OCI-LY1 (cell line): ENCODE measurements around the gene ITK.

Experiments
- H2AFZ ChIP-seq: fragments of 200-600 bp; sonication (generic), shearing (Covaris generic); 2 replicates; pipeline ENCODE4 v1.6.0; 2014; ENCODE audit warnings: antibody characterized with exemption, mild to moderate bottlenecking, low read length
- H3F3A ChIP-seq: fragments of 200-600 bp; sonication (generic), shearing (Covaris generic); 2 replicates; pipeline ENCODE4 v1.6.0; 2014; ENCODE audit warnings: mild to moderate bottlenecking, antibody characterized with exemption, low read length, moderate library complexity; ENCODE audit not compliant: insufficient read depth
- H3K27ac ChIP-seq: fragments of 200-600 bp; sonication (generic); 2 replicates; pipeline ENCODE4 v1.5.1; 2014; ENCODE audit warnings: low read length, mixed run types, mild to moderate bottlenecking, low read depth; ENCODE audit not compliant: poor library complexity, severe bottlenecking
- H3K27me3 ChIP-seq: fragments of 200-600 bp; sonication (generic); 2 replicates; pipeline ENCODE4 v1.6.0; 2014; ENCODE audit warnings: antibody characterized with exemption, mild to moderate bottlenecking, low read length, moderate library complexity; ENCODE audit not compliant: insufficient read depth
- H3K36me3 ChIP-seq: fragments of 200-600 bp; sonication (generic); 2 replicates; pipeline ENCODE4 v1.6.1; 2014; ENCODE audit warnings: mild to moderate bottlenecking, antibody characterized with exemption, low read length, moderate library complexity, mixed read lengths; ENCODE audit not compliant: insufficient read depth
- H3K4me1 ChIP-seq: fragments of 200-600 bp; sonication (generic); 2 replicates; pipeline ENCODE4 v1.5.1; 2014; ENCODE audit warnings: mild to moderate bottlenecking, low read length, moderate library complexity; ENCODE audit not compliant: insufficient read depth, severe bottlenecking
- H3K4me2 ChIP-seq: fragments of 200-600 bp; sonication (generic), shearing (Covaris generic); 2 replicates; pipeline ENCODE4 v1.6.1; 2014; ENCODE audit warnings: low read length
- H3K4me3 ChIP-seq: fragments of 200-600 bp; sonication (generic); 2 replicates; pipeline ENCODE4 v1.5.1; 2014; ENCODE audit warnings: low read length, low read depth, mild to moderate bottlenecking, mixed read lengths; ENCODE audit not compliant: poor library complexity, severe bottlenecking
- H3K79me2 ChIP-seq: fragments of 200-600 bp; shearing (Covaris generic); 2 replicates; pipeline ENCODE4 v1.6.1; 2016; ENCODE audit warnings: mixed run types, low read length, mixed read lengths; ENCODE audit not compliant: insufficient read depth
- H3K9ac ChIP-seq: fragments of 200-600 bp; sonication (generic), shearing (Covaris generic); 2 replicates; pipeline ENCODE4 v1.6.1; 2014; ENCODE audit warnings: mild to moderate bottlenecking, low read length, mixed read lengths
- H3K9me2 ChIP-seq: fragments of 200-600 bp; sonication (generic), shearing (Covaris generic); 2 replicates; pipeline ENCODE4 v1.6.1; 2014; ENCODE audit warnings: low read depth, mild to moderate bottlenecking, low read length, mixed read lengths
- H3K9me3 ChIP-seq: fragments of 200-600 bp; shearing (Covaris generic); 2 replicates; pipeline ENCODE4 v1.6.1; 2014; ENCODE audit warnings: low read length, mixed read lengths
- H4K20me1 ChIP-seq: fragments of 200-600 bp; sonication (generic), shearing (Covaris generic); 2 replicates; pipeline ENCODE4 v1.6.0; 2016; ENCODE audit warnings: mild to moderate bottlenecking, low read length; ENCODE audit not compliant: insufficient read depth
- CTCF ChIP-seq: fragments of 200-600 bp; sonication (generic), shearing (Covaris generic); IDR thresholded peaks from 2 replicates; pipeline ENCODE4 v1.5.1; 2017; ENCODE audit warnings: mild to moderate bottlenecking, antibody characterized with exemption, low read length, moderate library complexity, mixed read lengths
- EZH2 ChIP-seq: fragments of 200-600 bp; sonication (generic), shearing (Covaris generic); IDR thresholded peaks from 2 replicates; pipeline ENCODE4 v1.8.0; 2017; ENCODE audit warnings: borderline replicate concordance, mixed run types, mild to moderate bottlenecking, antibody characterized with exemption, low read length, moderate library complexity, mixed read lengths

ITK gene

DNA sequence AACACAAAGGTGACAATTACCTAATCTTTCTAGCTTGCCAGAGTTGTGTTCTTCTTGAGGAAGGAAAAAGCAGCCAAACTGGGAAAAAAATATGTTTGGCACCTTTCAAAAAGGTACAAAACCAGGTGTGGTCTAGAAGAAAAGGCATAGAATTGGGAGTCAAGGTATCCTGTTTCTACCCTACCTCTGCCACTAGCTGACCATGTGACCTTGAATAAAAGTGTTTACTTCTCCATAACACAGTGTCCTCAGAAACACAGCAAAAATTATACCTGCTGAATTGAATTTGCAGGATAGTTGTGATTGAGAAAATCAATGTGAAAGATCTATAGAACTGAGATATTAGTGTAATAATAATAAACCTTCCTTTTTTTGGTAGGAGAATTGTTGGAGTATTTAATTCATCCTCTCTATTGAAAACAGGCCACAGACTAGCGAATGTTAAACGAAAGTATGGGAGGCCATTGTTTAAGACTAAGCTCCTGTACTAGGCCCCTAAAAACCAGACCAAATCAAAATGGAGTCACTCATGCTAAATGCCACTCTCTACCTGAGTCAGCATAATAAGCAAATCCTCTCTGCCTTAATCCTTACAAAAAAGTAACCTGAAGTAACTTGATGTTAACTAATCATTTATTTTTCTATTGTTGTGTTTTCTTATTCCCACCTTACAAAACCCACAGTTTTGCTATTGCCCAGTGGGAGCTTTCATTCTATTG, 97.8 kb downstream of the ITK start:
- peaks cover 38% of the 10 kb centered on the region for H3K36me3 ChIP-seq
- H3K4me1 ChIP-seq: peaks cover 63% of the 10 kb centered on the region
- TF ChIP-seq CTCF (no peak), EZH2 (no peak)
- H3K9me3 ChIP-seq: 0 out of 2 replicates have a peak, but pooled peaks cover 5% of the 10 kb centered on the region
- no peaks in the 10 kb centered on the region for H3K27me3 ChIP-seq
- H4K20me1 ChIP-seq: no peaks in the 10 kb centered on the region
- no peak overlapping the region for H2AFZ ChIP-seq
- no peak overlapping the region for H3K4me3 ChIP-seq
- H3K9ac ChIP-seq: no peak overlapping the region
- no peak overlapping the region for H3K27ac ChIP-seq
- H3K9me2 ChIP-seq: no peaks in the 10 kb centered on the region
- H3K79me2 ChIP-seq: peaks cover 96% of the 10 kb centered on the region
- peaks cover 11% of the 10 kb centered on the region for H3F3A ChIP-seq
- no peak overlapping the region for H3K4me2 ChIP-seq

- Histone ChIP-seq H3F3A (peaks cover 11% of the 10 kb centered on the region), H2AFZ (no peak overlapping the region), H3K27me3 (no peaks in the 10 kb centered on the region), H3K9me2 (no peaks in the 10 kb centered on the region), H3K79me2 (peaks cover 96% of the 10 kb centered on the region), H3K4me1 (peaks cover 72% of the 10 kb centered on the region), H3K9me3 (no peaks in the 10 kb centered on the region), H4K20me1 (no peaks in the 10 kb centered on the region), H3K4me3 (no peak overlapping the region), H3K27ac (no peak overlapping the region), H3K36me3 (peaks cover 30% of the 10 kb centered on the region), H3K9ac (no peak overlapping the region), H3K4me2 (no peak overlapping the region)
- TF ChIP-seq CTCF: no peak
- no peak for TF ChIP-seq EZH2
Measured at GRCh38 chr5:157279605-157280239, 99.1 kb downstream of the ITK start.

DNA sequence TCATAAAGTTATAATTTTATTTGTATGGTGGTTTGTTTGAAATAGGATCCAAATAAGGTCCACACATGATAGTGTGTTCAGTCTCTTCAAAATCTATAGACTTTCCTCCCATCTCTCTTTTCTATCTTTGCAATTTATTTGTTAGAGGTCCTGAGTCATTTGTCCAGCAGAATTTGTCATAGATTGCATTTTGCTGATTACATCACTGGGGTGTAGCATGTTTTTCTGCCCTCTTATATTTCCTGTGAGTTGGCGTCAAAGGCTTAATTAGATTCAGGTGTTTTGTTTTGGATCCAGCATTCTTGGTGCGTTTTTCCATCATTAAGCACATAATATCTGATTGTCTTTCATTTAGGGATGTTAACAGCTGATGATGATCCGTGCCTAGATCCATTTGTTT, 100.3 kb downstream of the ITK start:
- Histone ChIP-seq H3K4me1 (peaks cover 64% of the 10 kb centered on the region), H3K9me2 (no peaks in the 10 kb centered on the region), H3K9ac (no peak overlapping the region), H3K9me3 (no peaks in the 10 kb centered on the region), H4K20me1 (no peaks in the 10 kb centered on the region), H3K4me2 (no peak overlapping the region), H2AFZ (no peak overlapping the region), H3F3A (peaks cover 11% of the 10 kb centered on the region), H3K36me3 (peaks cover 37% of the 10 kb centered on the region), H3K4me3 (no peak overlapping the region), H3K27me3 (no peaks in the 10 kb centered on the region), H3K79me2 (peaks cover 95% of the 10 kb centered on the region), H3K27ac (peak overlapping the region; percentile 40)
- no peak for TF ChIP-seq CTCF
- no peak for TF ChIP-seq EZH2
